Stimulated activated CD4-positive, alpha-beta T cell treated with anti-CD3 and anti-CD28 coated beads, Interleukin-4, amount 100 ng/mL, for 1 hour (primary cell): ENCODE results near the gene OST4.
A peak's percentile ranks its signal among the peaks of the same experiment; 100 is the strongest.
"Not testable (repeated sequence)": the region's sequence is repeated elsewhere in the genome, so short reads cannot be mapped to it uniquely, and the experiment has no call there.

Experiments used
- DNase-seq: peaks from one replicate; pipeline ENCODE4 v3.0.0-alpha.2; 2020

Gene OST4

GRCh38 chr2:27071277-27071989 lies at the start of gene OST4:
TSS of gene OST4 (minus strand) at chr2:27071654.
- DNase-seq = peak; percentile 91

- DNase-seq = not testable (repeated sequence)
These were observed 47.8 kb upstream of the OST4 start for GRCh38 chr2:27119330-27119670.

- peak; percentile 36 for DNase-seq
These were observed 47.3 kb upstream of the OST4 start, which contains the start of gene CGREF1 for GRCh38 chr2:27118525-27119329. TSS of gene CGREF1 (minus strand) at chr2:27119128. CDS start at chr2:27104366, 14,762 bp downstream.

GRCh38 chr2:27117995-27118524 lies 46.6 kb upstream of the OST4 start:
- DNase-seq = no peak

GRCh38 chr2:27115519-27115918 lies 44.1 kb upstream of the OST4 start:
- DNase-seq = no peak

- DNase-seq = not testable (repeated sequence)
These were observed 40.1 kb upstream of the OST4 start for GRCh38 chr2:27111392-27112078.

GRCh38 chr2:27110603-27111352 lies 39.3 kb upstream of the OST4 start:
- not testable (repeated sequence) for DNase-seq

GRCh38 chr2:27109083-27109482 lies 37.6 kb upstream of the OST4 start:
- DNase-seq = no peak

- DNase-seq = no peak
These were observed 36.8 kb upstream of the OST4 start for GRCh38 chr2:27108221-27108620.

- no peak for DNase-seq
These were observed 34.5 kb upstream of the OST4 start for GRCh38 chr2:27105981-27106380.

GRCh38 chr2:27102329-27102728 lies 30.9 kb upstream of the OST4 start:
- no peak for DNase-seq

GRCh38 chr2:27100036-27100435 lies 28.6 kb upstream of the OST4 start:
- DNase-seq = no peak

- no peak for DNase-seq
These were observed 28.0 kb upstream of the OST4 start for GRCh38 chr2:27099334-27099955.

- no peak for DNase-seq
These were observed 25.9 kb upstream of the OST4 start for GRCh38 chr2:27097341-27097740.

- DNase-seq = no peak
These were observed 25.4 kb upstream of the OST4 start for GRCh38 chr2:27096748-27097297.

GRCh38 chr2:27095745-27096651 lies 24.5 kb upstream of the OST4 start:
- DNase-seq = peak; percentile 34

- DNase-seq = no peak
These were observed 23.9 kb upstream of the OST4 start for GRCh38 chr2:27095427-27095744.

GRCh38 chr2:27094353-27094984 lies 23.0 kb upstream of the OST4 start:
- DNase-seq = no peak

- no peak for DNase-seq
These were observed 22.2 kb upstream of the OST4 start for GRCh38 chr2:27093430-27094352.
